HEK293 (cell line): Measurements from ENCODE around the gene HSDL2.

Experiments
- CTCF ChIA-PET: fragments of 350-600 bp; formaldehyde crosslinking; extraction: SDS; loops from one replicate; lab custom pipeline; 2021; ENCODE audit warnings: antibody characterized with exemption; lab: Yijun Ruan, JAX
- POLR2A ChIA-PET: fragments of 300-600 bp; formaldehyde crosslinking; extraction: SDS; loops from one replicate; lab custom pipeline; 2020; ENCODE audit warnings: antibody characterized with exemption, inconsistent platforms; lab: Yijun Ruan, JAX
- H3K27ac ChIP-seq: fragments of 200-500 bp; sonication (Bioruptor generic); 2 replicates; pipeline ENCODE4 v1.5.1; 2014; ENCODE audit warnings: low read depth, low read length, control low read depth, inconsistent platforms; ENCODE audit errors: extremely low read depth
- H3K36me3 ChIP-seq, 2 experiments: fragments of 200-500 bp in 1 of 2; sonication (Bioruptor generic) in 1 of 2; 1 replicate in 1 of 2; 2 replicates in 1 of 2; pipeline ENCODE4 v1.5.1; 2014 to 2017; ENCODE audit warnings: inconsistent platforms in 2 of 2, low read length in 2 of 2; ENCODE audit not compliant: control insufficient read depth in 2 of 2, insufficient read depth in 1 of 2
- H3K4me1 ChIP-seq: fragments of 200-500 bp; sonication (Bioruptor generic); 2 replicates; pipeline ENCODE4 v1.5.1; 2014; ENCODE audit warnings: mild to moderate bottlenecking, low read length, inconsistent platforms; ENCODE audit not compliant: control insufficient read depth, insufficient read depth
- H3K4me3 ChIP-seq: 2 replicates; pipeline ENCODE4 v1.5.1; 2011; ENCODE audit warnings: low read depth, mild to moderate bottlenecking, control low read depth, low read length, moderate library complexity
- H3K9me3 ChIP-seq: fragments of 200-500 bp; sonication (Bioruptor generic); 2 replicates; pipeline ENCODE4 v1.5.1; 2014; ENCODE audit warnings: low read depth, low read length, inconsistent platforms; ENCODE audit not compliant: control insufficient read depth, insufficient read depth
- GLIS1 ChIP-seq: fragments of 450-650 bp; formaldehyde crosslinking; IDR thresholded peaks from 2 replicates; pipeline ENCODE4 v1.5.1; 2016; ENCODE audit warnings: missing biosample characterization, missing genetic modification characterization
- PBX3 ChIP-seq: sonication (generic); formaldehyde crosslinking; IDR thresholded peaks from 2 replicates; pipeline ENCODE4 v1.8.1; 2022; ENCODE audit warnings: mild to moderate bottlenecking, moderate library complexity, missing genetic modification reagents
- PRDM1 ChIP-seq: fragments of 450-650 bp; formaldehyde crosslinking; IDR thresholded peaks from 2 replicates; pipeline ENCODE4; 2016; ENCODE audit warnings: missing biosample characterization, missing genetic modification characterization
- SETDB1 ChIP-seq: IDR thresholded peaks from one replicate; pipeline ENCODE4 v1.6.1; 2017; ENCODE audit warnings: mild to moderate bottlenecking, low read length, moderate library complexity, mixed read lengths; ENCODE audit not compliant: insufficient read length
- ZBTB48 ChIP-seq: fragments of 450-650 bp; formaldehyde crosslinking; IDR thresholded peaks from 2 replicates; pipeline ENCODE4 v1.5.1; 2016; ENCODE audit warnings: missing biosample characterization, missing genetic modification characterization
- ZFP3 ChIP-seq: fragments of 450-650 bp; formaldehyde crosslinking; IDR thresholded peaks from 2 replicates; pipeline ENCODE4 v1.5.1; 2016; ENCODE audit warnings: low read depth, missing biosample characterization, missing genetic modification characterization
- ZNF155 ChIP-seq: fragments of 450-650 bp; formaldehyde crosslinking; IDR thresholded peaks from 2 replicates; pipeline ENCODE4 v1.5.1; 2016; ENCODE audit warnings: missing biosample characterization, missing genetic modification characterization
- ZNF184 ChIP-seq: fragments of 450-650 bp; IDR thresholded peaks from 2 replicates; pipeline ENCODE4 v1.5.1; 2018; ENCODE audit warnings: missing biosample characterization, mild to moderate bottlenecking, missing genetic modification characterization
- ZNF211 ChIP-seq: fragments of 450-650 bp; formaldehyde crosslinking; IDR thresholded peaks from 2 replicates; pipeline ENCODE4 v1.5.1; 2016; ENCODE audit warnings: low read depth, missing biosample characterization, missing genetic modification characterization
- ZNF362 ChIP-seq: fragments of 450-650 bp; formaldehyde crosslinking; IDR thresholded peaks from 2 replicates; pipeline ENCODE4 v1.5.1; 2016; ENCODE audit warnings: missing biosample characterization, missing genetic modification characterization
- ZNF394 ChIP-seq: fragments of 450-650 bp; formaldehyde crosslinking; IDR thresholded peaks from 2 replicates; pipeline ENCODE4 v1.5.1; 2016; ENCODE audit warnings: missing biosample characterization, missing genetic modification characterization, mild to moderate bottlenecking, moderate library complexity, borderline replicate concordance
- ZNF488 ChIP-seq: fragments of 450-650 bp; formaldehyde crosslinking; IDR thresholded peaks from 2 replicates; pipeline ENCODE4 v1.5.1; 2016; ENCODE audit warnings: missing biosample characterization, missing genetic modification characterization
- ZNF658 ChIP-seq: fragments of 450-650 bp; formaldehyde crosslinking; IDR thresholded peaks from 2 replicates; pipeline ENCODE4; 2016; ENCODE audit warnings: missing biosample characterization, missing genetic modification characterization
- ZNF677 ChIP-seq: fragments of 450-650 bp; IDR thresholded peaks from 2 replicates; pipeline ENCODE4 v1.5.0; 2018; ENCODE audit warnings: missing biosample characterization, mild to moderate bottlenecking, missing genetic modification characterization, moderate library complexity
- ZNF707 ChIP-seq: fragments of 450-650 bp; formaldehyde crosslinking; IDR thresholded peaks from 2 replicates; pipeline ENCODE4 v1.5.1; 2016; ENCODE audit warnings: missing biosample characterization, missing genetic modification characterization
- ZNF76 ChIP-seq: fragments of 450-650 bp; formaldehyde crosslinking; IDR thresholded peaks from 2 replicates; pipeline ENCODE4; 2016; ENCODE audit warnings: low read depth, missing biosample characterization, missing genetic modification characterization, borderline replicate concordance
- TF ChIP-seq, protein P1 (sequence below): fragments of 450-650 bp; formaldehyde crosslinking; IDR thresholded peaks from 2 replicates; pipeline ENCODE4 v1.5.1; 2017; ENCODE audit warnings: missing biosample characterization, mild to moderate bottlenecking, missing genetic modification characterization, moderate library complexity
- TF ChIP-seq, protein P2 (sequence below): fragments of 450-650 bp; formaldehyde crosslinking; IDR thresholded peaks from 2 replicates; pipeline ENCODE4 v1.5.1; 2016; ENCODE audit warnings: missing biosample characterization, missing genetic modification characterization, low read depth

The HSDL2 gene

GRCh38 chr9:112349008-112349333, 30.9 kb upstream of the HSDL2 start (continued):
- no peak for TF ChIP-seq ZNF488 (tag by site-specific recombination)
- no peak for TF ChIP-seq ZNF184 (tag by site-specific recombination)
- no peak for TF ChIP-seq ZNF707 (tag by site-specific recombination)
- TF ChIP-seq ZNF76 (tag by site-specific recombination) = no peak
- TF ChIP-seq PBX3 (CRISPR knock-in tag) = no peak
- TF ChIP-seq ZNF362 (tag by site-specific recombination) = no peak

GRCh38 chr9:112351184-112351583, 28.7 kb upstream of the HSDL2 start:
- ChIA-PET POLR2A (interaction anchor here (1.0 kb wide), 1 partner anchor 17 kb away, joined by 4 read pairs; the partner anchor contains the start of gene PTBP3), CTCF (interaction anchor here (1.0 to 1.5 kb wide), 3 partner anchors 11 to 264 kb away, joined by 3 to 7 read pairs (median 5); no protein-coding TSS in a partner anchor)

GRCh38 chr9:112352209-112352608, 27.7 kb upstream of the HSDL2 start:
- Histone ChIP-seq H3K4me3 (no peak overlapping the region), H3K27ac (no peak overlapping the region), H3K9me3 (no peaks in the 10 kb centered on the region), H3K4me1 (no peaks in the 10 kb centered on the region), H3K36me3 (no peaks in the 10 kb centered on the region)
- POLR2A ChIA-PET = no interaction called here
- TF ChIP-seq ZBTB48 (tag by site-specific recombination) = no peak
- TF ChIP-seq ZFP3 (tag by site-specific recombination) = no peak
- TF ChIP-seq ZNF155 (tag by site-specific recombination) = no peak
- no peak for TF ChIP-seq ZNF677
- TF ChIP-seq ZNF658 (tag by site-specific recombination) = no peak
- TF ChIP-seq SETDB1 = no peak
- no peak for TF ChIP-seq ZNF394 (tag by site-specific recombination)
- no peak for TF ChIP-seq ZNF211 (tag by site-specific recombination)
- TF ChIP-seq, protein P1, sequence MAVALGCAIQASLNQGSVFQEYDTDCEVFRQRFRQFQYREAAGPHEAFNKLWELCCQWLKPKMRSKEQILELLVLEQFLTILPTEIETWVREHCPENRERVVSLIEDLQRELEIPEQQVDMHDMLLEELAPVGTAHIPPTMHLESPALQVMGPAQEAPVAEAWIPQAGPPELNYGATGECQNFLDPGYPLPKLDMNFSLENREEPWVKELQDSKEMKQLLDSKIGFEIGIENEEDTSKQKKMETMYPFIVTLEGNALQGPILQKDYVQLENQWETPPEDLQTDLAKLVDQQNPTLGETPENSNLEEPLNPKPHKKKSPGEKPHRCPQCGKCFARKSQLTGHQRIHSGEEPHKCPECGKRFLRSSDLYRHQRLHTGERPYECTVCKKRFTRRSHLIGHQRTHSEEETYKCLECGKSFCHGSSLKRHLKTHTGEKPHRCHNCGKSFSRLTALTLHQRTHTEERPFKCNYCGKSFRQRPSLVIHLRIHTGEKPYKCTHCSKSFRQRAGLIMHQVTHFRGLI (tag by site-specific recombination) = no peak
- no peak for TF ChIP-seq PRDM1
- CTCF ChIA-PET = interaction anchor here (1.0 to 1.3 kb wide), 3 partner anchors 9 to 265 kb away, joined by 3 to 7 read pairs (median 5); no protein-coding TSS in a partner anchor

More at GRCh38 chr9:112351184-112351583, 28.7 kb upstream of the HSDL2 start:
- Histone ChIP-seq H3K36me3 (no peaks in the 10 kb centered on the region), H3K9me3 (no peaks in the 10 kb centered on the region), H3K27ac (no peak overlapping the region), H3K4me1 (no peaks in the 10 kb centered on the region), H3K4me3 (no peak overlapping the region)
- TF ChIP-seq, protein P2, sequence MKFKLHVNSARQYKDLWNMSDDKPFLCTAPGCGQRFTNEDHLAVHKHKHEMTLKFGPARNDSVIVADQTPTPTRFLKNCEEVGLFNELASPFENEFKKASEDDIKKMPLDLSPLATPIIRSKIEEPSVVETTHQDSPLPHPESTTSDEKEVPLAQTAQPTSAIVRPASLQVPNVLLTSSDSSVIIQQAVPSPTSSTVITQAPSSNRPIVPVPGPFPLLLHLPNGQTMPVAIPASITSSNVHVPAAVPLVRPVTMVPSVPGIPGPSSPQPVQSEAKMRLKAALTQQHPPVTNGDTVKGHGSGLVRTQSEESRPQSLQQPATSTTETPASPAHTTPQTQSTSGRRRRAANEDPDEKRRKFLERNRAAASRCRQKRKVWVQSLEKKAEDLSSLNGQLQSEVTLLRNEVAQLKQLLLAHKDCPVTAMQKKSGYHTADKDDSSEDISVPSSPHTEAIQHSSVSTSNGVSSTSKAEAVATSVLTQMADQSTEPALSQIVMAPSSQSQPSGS (tag by site-specific recombination) = 0 out of 2 replicates have a peak, but pooled peaks have one; percentile 18
- no peak for TF ChIP-seq GLIS1 (tag by site-specific recombination)
